Activated T-cell treated with anti-CD3 and anti-CD28 coated beads for 4 hours (primary cell): Measurements from ENCODE around the gene COMT.

Source experiments
- DNase-seq: peaks from one replicate; pipeline ENCODE4 v3.0.0-alpha.2; 2020

Gene COMT

GRCh38 chr22:19997561-19998231 is 56.1 kb downstream of the COMT start:
- DNase-seq, result no peak

GRCh38 chr22:19998232-19998951 is 56.8 kb downstream of the COMT start:
- DNase-seq, result no peak

- DNase-seq, result no peak
Observed at GRCh38 chr22:19998991-19999820, 57.6 kb downstream of the COMT start.

GRCh38 chr22:20000246-20001081 is 58.9 kb downstream of the COMT start:
- no peak for DNase-seq

GRCh38 chr22:20001082-20001638 is 59.6 kb downstream of the COMT start:
- no peak for DNase-seq

- DNase-seq, result no peak
Observed at GRCh38 chr22:20002128-20002527, 60.6 kb downstream of the COMT start.

GRCh38 chr22:20002636-20003035 is 61.1 kb downstream of the COMT start:
- no peak for DNase-seq

- DNase-seq, result no peak
Observed at GRCh38 chr22:20003304-20003703, 61.7 kb downstream of the COMT start.

GRCh38 chr22:20004464-20004863 is 62.9 kb downstream of the COMT start:
- no peak for DNase-seq

- DNase-seq, result no peak
Observed at GRCh38 chr22:20008221-20008995, 66.8 kb downstream of the COMT start.

GRCh38 chr22:20009018-20009491 is 67.5 kb downstream of the COMT start:
- no peak for DNase-seq

GRCh38 chr22:20009582-20010306 is 68.2 kb downstream of the COMT start:
- DNase-seq, result no peak

GRCh38 chr22:20010307-20011122 is 68.9 kb downstream of the COMT start:
- DNase-seq, result no peak

GRCh38 chr22:20011123-20011992 is 69.8 kb downstream of the COMT start:
- no peak for DNase-seq

- no peak for DNase-seq
Observed at GRCh38 chr22:20011993-20012740, 70.6 kb downstream of the COMT start.

- no peak for DNase-seq
Observed at GRCh38 chr22:20012741-20013331, 71.3 kb downstream of the COMT start.

GRCh38 chr22:20013382-20013871 is 71.9 kb downstream of the COMT start:
- DNase-seq, result no peak
